HL-60/S4 (cell line): ENCODE results near the gene ZFYVE27.

Source experiments
- in situ Hi-C: fragments of 300-500 bp; cut with MboI; formaldehyde crosslinking; loops from 2 replicates; pipeline ENCODE4 v1.14.3; 2022; ENCODE audit warnings: low sequenced_read_pairs

Gene ZFYVE27

GRCh38 chr10:97766996-97767924 is 30.3 kb downstream of the ZFYVE27 start:
- in situ Hi-C loops: no loop called here

DNA sequence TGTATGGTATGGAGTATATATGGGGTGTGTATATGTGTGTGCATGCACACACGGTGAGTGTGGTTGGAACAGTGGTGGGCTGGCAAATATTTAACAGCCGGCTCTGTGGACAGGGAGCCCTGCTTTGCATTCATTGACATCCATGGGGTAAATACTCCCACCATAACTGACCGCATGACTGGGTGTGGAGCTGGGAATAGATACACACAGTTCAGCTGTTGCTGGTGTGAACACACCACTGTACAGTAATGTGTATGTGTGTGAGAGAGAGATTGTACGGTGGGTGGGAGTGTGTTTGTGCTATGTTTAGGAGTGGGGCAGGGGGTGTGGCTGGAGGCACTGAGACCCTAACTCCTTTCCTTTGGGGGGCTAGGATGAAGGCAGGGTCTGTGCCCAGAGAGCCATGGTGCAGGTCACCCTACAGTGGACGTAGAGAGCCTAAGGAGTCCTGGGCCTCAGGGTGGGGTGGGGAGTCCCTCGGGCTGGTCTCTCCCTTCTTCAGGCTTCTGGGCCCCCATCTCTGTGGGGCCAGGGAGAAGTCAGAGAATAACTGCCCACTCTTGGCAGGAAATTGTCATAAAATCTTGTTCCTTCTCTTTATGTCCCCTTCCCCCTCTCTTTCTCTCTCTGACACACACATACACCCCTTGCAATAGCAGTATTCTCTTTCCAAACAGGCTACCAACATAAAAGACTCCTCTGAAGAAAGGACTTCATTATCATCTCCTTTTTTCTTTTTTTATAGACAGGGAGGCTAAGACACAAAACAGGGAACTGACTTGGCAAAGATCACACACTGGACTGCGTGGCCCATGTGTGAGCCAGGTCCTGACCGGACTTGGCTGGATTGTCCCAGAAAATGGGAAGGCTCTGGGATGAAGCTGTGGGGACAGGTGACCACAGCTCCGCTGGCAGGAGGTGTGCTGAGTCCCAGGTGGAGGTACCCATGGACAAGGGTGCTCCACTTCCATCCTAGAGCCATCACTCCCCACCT is 31.7 kb downstream of the ZFYVE27 start:
- in situ Hi-C loops: no loop called here

- in situ Hi-C loops: no loop called here
Measured at GRCh38 chr10:97770255-97770654, 33.3 kb downstream of the ZFYVE27 start.

DNA sequence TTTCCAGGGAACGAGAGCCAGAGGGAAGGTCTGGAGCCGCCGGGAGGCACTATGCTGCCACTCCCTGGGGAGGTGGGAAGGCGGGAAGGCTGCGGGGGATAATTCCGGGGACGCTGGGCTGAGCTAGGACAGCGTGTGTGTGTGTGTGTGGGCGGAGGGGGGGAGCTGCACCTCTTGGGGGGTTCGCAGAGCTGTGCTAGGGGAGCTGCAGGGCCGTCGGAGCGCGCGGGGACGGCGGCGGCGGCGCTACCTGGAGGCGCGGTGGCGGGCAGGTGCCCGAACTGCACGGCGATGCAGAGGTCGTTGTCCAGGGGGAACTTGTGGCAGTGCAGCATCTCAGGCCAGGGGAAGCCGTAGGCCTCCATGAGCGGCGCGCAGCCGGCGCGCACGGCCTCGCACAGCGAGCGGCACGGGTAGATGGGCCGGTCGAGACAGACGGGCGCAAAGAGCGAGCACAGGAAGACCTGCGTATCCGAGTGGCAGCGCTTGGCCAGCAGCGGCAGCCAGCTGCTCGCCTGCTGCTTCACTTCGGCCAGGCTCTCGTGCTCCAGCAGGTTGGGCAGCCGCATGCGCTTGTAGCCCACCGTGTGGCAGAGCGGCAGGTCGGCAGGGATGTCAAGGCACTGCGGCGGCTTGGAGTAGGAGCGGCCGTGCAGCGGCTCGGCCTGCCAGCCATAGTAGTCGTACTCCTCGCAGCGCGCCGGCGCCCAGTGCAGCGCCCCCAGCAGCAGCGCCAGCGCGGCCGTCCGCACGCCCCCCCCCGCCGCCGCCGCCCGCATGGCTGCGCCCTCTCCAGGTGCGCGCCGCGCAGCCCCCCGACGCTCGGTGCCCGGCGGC is 34.3 kb downstream of the ZFYVE27 start:
- in situ Hi-C loops: no loop called here

DNA sequence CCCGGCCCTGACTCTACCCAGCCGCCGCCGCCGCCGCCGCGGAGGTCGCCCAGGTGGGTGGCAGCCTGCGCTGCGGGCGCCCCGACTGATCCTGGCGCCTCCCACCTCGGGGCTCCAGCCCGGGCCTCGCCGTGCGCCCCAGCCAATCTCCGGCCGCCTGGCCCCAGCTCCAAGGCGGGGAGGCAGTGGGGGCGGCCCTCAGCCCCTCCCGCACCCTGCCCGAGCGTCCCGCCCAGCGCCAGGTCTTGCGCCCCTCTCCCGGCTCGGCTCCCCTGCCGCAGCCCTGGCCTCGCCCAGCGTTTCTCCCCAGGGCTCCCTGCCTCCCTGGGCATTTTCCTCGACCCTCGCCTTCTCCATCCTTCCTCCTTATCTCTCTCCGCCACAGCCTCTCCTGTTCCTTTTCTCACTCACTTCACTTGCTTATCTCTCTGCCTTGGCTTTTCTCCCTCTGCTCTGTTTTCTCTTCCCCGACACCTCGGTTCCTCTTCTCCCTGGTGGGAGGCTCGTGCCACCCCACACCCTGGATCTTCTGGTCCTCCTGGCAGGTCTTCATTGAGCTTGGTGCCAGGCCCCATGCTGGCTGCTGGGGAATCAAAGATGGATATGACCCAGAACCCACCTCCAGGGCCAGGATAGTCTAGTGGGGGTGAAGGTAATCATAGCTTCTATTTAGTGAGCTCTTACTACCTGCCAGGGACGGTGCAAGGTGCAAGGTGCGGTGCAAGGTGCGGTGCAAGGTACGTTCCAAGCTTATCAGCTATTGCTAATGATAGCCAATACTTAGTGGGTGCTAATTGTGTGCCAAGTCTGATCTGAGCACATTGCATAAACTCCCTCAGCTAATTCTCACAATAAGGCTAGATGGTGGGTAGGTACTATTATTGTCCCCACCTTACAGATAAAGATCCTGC is 35.2 kb downstream of the ZFYVE27 start, which contains the start of gene SFRP5:
TSS of gene SFRP5 (minus strand) at position 87 of the 911 bp plus-strand sequence. CDS start 166 bp downstream, outside the sequence.
- in situ Hi-C loops: no loop called here

DNA sequence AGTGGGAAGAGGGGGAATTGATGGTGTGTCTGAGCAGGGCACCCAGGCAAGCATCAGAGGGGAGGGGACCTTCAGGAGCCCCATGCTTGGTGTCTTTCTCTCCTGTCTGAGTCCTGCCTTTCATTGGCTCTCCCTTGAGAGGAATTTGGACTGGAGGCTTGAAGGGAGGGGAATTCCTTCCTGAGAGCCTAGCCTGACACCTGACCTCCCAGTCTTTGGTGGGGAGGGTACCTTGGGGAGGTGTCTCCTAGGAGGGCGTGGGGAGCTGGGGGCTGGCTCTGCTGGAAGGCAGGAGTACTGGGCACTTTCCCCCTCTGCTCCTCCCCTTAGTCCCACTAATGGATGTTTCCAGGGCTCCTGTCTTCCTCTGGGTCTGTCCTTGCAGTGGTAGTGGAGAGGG is 36.2 kb downstream of the ZFYVE27 start:
- in situ Hi-C loops: no loop called here

- in situ Hi-C loops: no loop called here
Measured at GRCh38 chr10:97774811-97775294, 37.9 kb downstream of the ZFYVE27 start.

DNA sequence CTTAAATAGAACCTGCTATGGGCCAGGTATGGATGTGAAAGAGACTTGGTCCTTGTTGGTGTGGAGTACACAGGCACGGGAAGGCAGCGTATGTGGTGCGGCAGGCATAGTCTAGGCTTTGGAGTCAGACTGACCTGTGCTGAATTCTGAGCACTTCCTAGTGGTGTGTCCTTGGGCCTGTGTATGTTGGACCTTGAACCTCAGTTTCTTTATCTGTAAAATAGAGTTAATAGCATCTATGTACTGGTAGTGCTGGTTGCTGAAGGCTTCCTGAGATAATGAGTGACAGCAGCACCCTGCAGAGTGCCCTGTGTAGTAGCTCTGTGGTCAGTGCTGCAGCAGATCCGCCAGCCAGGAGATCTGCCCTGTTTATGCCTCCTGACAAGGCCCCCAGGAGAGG is 40.2 kb downstream of the ZFYVE27 start:
- in situ Hi-C loops: no loop called here

- in situ Hi-C loops: no loop called here
Measured at GRCh38 chr10:97778452-97779302, 41.7 kb downstream of the ZFYVE27 start.

GRCh38 chr10:97779492-97779891 is 42.6 kb downstream of the ZFYVE27 start:
- in situ Hi-C loops: no loop called here

- in situ Hi-C loops: no loop called here
Measured at GRCh38 chr10:97779975-97780374, 43.0 kb downstream of the ZFYVE27 start.

DNA sequence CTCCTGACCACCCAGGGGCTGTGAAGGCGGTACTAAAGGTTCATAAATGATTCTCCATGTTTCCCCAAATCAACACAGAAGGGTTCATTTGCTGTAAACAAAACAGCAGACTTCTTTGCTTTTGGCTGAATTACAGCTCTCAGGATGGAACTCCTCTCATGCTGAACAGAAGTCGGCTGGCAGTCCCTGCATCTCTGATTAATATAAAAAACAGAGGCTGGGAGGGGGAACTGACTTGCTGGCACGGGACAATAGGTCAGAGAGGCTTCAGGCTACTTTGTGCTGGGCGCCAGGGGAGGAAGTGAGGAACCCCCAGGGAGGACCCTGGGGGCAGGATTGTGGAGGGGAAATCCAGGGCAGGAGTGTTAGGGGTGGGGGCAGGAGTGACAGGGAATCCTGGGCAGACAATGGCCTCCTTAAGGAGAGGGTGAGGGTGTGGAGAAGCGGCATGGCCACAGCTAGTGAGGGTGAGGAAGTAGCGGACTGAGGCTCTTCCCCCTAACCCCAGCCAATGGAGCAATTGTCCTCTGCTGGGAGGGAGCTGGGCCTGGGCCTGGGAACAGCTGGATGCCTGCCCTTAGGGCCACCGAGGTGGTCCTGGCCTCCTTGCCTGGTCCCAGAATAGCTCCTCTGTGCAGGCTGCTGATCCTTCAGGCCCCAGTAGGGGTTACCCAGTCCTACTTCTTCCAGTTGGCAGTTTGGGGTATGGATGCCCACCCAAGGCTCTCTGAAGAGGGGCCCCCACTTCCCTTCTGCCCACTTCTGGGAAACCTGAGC is 44.1 kb downstream of the ZFYVE27 start:
- in situ Hi-C loops: no loop called here

GRCh38 chr10:97781618-97782331 is 44.8 kb downstream of the ZFYVE27 start:
- in situ Hi-C loops: no loop called here

GRCh38 chr10:97782455-97783228 is 45.7 kb downstream of the ZFYVE27 start:
- in situ Hi-C loops: no loop called here

DNA sequence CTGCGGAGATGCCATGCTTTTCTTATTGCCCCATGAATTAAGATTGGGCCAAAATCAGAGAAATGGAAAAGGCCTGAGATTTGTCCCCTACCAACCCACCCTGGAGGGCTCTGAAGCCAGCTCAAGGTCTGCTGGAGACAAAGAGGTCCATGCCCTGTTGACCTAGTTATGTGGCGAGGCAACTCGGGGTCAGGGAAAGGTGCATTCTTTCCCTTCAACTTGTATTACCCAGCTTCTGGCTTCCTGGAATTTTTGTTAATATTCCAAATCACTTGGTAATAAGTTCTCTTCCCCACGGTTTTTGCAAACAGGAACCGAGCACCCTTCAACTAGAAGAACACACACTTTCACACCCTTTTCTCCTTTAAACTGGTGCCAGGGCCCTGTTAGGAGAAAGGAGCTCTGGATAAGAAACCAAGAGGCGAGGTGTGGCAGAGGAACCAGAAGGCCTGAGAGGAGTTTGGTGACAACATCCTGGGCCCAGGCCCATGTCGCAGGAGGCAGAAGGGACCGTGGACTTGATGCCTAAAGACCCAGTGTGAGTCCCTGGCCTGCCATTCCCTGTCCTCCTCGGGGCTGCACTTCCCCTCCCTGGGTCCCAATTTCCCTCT is 47.4 kb downstream of the ZFYVE27 start:
- in situ Hi-C loops: no loop called here

- in situ Hi-C loops: no loop called here
Measured at GRCh38 chr10:97785231-97785630, 48.3 kb downstream of the ZFYVE27 start.
